Glutamatergic neuron (in vitro differentiated cells): ENCODE data around the gene CTDNEP1. TPM values are rescaled to one million over a fixed set of nuclear protein-coding genes. Genes with fewer than 3 reads are reported as not detected.

Experiments
- DNase-seq: peaks from one replicate; pipeline ENCODE4 v3.0.0; 2022
- H3K27ac Mint-ChIP-seq: one replicate; pipeline ENCODE4 v1.8.0; 2020; ENCODE audit warnings: mild to moderate bottlenecking, mixed read lengths, inconsistent platforms; ENCODE audit not compliant: unreplicated experiment
- H3K27me3 Mint-ChIP-seq: one replicate; pipeline ENCODE4 v1.8.0; 2020; ENCODE audit warnings: mild to moderate bottlenecking, moderate library complexity, mixed read lengths, inconsistent platforms; ENCODE audit not compliant: unreplicated experiment
- H3K36me3 Mint-ChIP-seq: one replicate; pipeline ENCODE4 v1.8.0; 2020; ENCODE audit warnings: mild to moderate bottlenecking, mixed read lengths, inconsistent platforms; ENCODE audit not compliant: unreplicated experiment
- H3K4me1 Mint-ChIP-seq: one replicate; pipeline ENCODE4 v1.8.0; 2020; ENCODE audit warnings: mild to moderate bottlenecking, low read depth, mixed read lengths, inconsistent platforms; ENCODE audit not compliant: unreplicated experiment
- H3K4me3 Mint-ChIP-seq: one replicate; pipeline ENCODE4 v1.8.0; 2020; ENCODE audit warnings: mild to moderate bottlenecking, mixed read lengths, inconsistent platforms; ENCODE audit not compliant: unreplicated experiment
- H3K9me3 Mint-ChIP-seq: one replicate; pipeline ENCODE4 v1.8.0; 2020; ENCODE audit warnings: mild to moderate bottlenecking, moderate library complexity, mixed read lengths, inconsistent platforms; ENCODE audit not compliant: unreplicated experiment
- CTCF ChIP-seq: fragments of 200-600 bp; sonication (generic); IDR thresholded peaks from one replicate; pipeline ENCODE4 v1.5.0; 2021; ENCODE audit not compliant: partially characterized antibody, unreplicated experiment
- total RNA-seq: library from RNA; stranded (reverse); fragmentation: NEBNext Ultra II Directional; extraction: Animal tissue kit (Norgen Biotek cat#: 25700); gene quantifications from one replicate; pipeline ENCODE4 v1.2.1, GENCODE V29; 2021; ENCODE audit not compliant: unreplicated experiment

The CTDNEP1 gene
- total RNA-seq, 1 donor from 2014 or later, result 185 TPM

- Mint-ChIP-seq H3K9me3 (peaks cover 15% of the 10 kb centered on the region), H3K4me1 (peaks cover 47% of the 10 kb centered on the region), H3K36me3 (no peaks in the 10 kb centered on the region), H3K4me3 (peak overlapping the region; percentile 93), H3K27ac (peak overlapping the region; percentile 62), H3K27me3 (peaks cover 23% of the 10 kb centered on the region)
- DNase-seq, result no peak
- no peak for TF ChIP-seq CTCF
These were observed 35.8 kb downstream of the CTDNEP1 start for GRCh38 chr17:7215652-7216180.

GRCh38 chr17:7215136-7215638 lies 36.3 kb downstream of the CTDNEP1 start:
- Mint-ChIP-seq H3K9me3 (peaks cover 10% of the 10 kb centered on the region), H3K4me1 (peaks cover 47% of the 10 kb centered on the region), H3K27me3 (peaks cover 23% of the 10 kb centered on the region), H3K36me3 (no peaks in the 10 kb centered on the region), H3K27ac (peak overlapping the region; percentile 44), H3K4me3 (peak overlapping the region; percentile 92)
- DNase-seq, result no peak
- TF ChIP-seq CTCF, result no peak

GRCh38 chr17:7214300-7215135 lies 37.0 kb downstream of the CTDNEP1 start:
- Mint-ChIP-seq H3K36me3 (no peaks in the 10 kb centered on the region), H3K4me3 (peak overlapping the region; percentile 92), H3K27me3 (peaks cover 23% of the 10 kb centered on the region), H3K27ac (peak overlapping the region; percentile 98), H3K4me1 (peaks cover 46% of the 10 kb centered on the region), H3K9me3 (peaks cover 10% of the 10 kb centered on the region)
- peak; percentile 100 for DNase-seq
- TF ChIP-seq CTCF, result peak; percentile 47

- H3K4me3 Mint-ChIP-seq, result peak overlapping the region; percentile 92
- peaks cover 44% of the 10 kb centered on the region for H3K4me1 Mint-ChIP-seq
- peak; percentile 77 for TF ChIP-seq CTCF
- H3K27me3 Mint-ChIP-seq, result peaks cover 21% of the 10 kb centered on the region
- peak; percentile 96 for DNase-seq
- no peaks in the 10 kb centered on the region for H3K36me3 Mint-ChIP-seq
- H3K27ac Mint-ChIP-seq, result peak overlapping the region; percentile 98
- H3K9me3 Mint-ChIP-seq, result peaks cover 6% of the 10 kb centered on the region
These were observed 37.6 kb downstream of the CTDNEP1 start for GRCh38 chr17:7213895-7214299.
